SK-N-SH (cell line): ENCODE data around the gene TMEM74B. TPM values are rescaled to one million over a fixed set of nuclear protein-coding genes. Genes with fewer than 3 reads are reported as not detected.

Experiments used
- CTCF ChIA-PET: fragments of 300-600, 350-600 bp; formaldehyde crosslinking; extraction: SDS; loops from one replicate; lab custom pipeline; 2021; lab: Yijun Ruan, JAX
- POLR2A ChIA-PET: fragments of 350-600 bp; sonication (Branson Sonifier 250); formaldehyde crosslinking; extraction: SDS; loops from one replicate; lab custom pipeline; 2020; ENCODE audit warnings: antibody characterized with exemption, inconsistent platforms; lab: Yijun Ruan, JAX
- DNase-seq: peaks from one replicate; pipeline ENCODE4 v3.0.0; 2012
- H2AFZ ChIP-seq: fragments of 200-600 bp; sonication (generic); 2 replicates; pipeline ENCODE4 v1.8.1; 2016; ENCODE audit warnings: antibody characterized with exemption, mild to moderate bottlenecking, low read depth
- H3F3A ChIP-seq: fragments of 200-600 bp; sonication (generic); replicated peaks from 2 replicates; pipeline ENCODE3; 2016; ENCODE audit warnings: antibody characterized with exemption, mild to moderate bottlenecking; ENCODE audit not compliant: insufficient read depth
- H3K27ac ChIP-seq, 2 experiments: fragments of 200-500 bp in 1 of 2; fragments of 200-600 bp in 1 of 2; sonication (Bioruptor generic) in 1 of 2; sonication (generic), shearing (Covaris generic) in 1 of 2; 2 replicates each; pipeline versions ENCODE4 v1.5.1 to v1.6.1; 2014 to 2016; ENCODE audit warnings: low read depth in 2 of 2, inconsistent platforms in 1 of 2, low read length in 1 of 2, mild to moderate bottlenecking in 1 of 2, mixed read lengths in 1 of 2
- H3K27me3 ChIP-seq: fragments of 200-600 bp; sonication (generic), shearing (Covaris generic); 2 replicates; pipeline ENCODE4 v1.6.1; 2016; ENCODE audit warnings: mixed run types; ENCODE audit not compliant: insufficient read depth
- H3K36me3 ChIP-seq, 2 experiments: fragments of 200-500 bp in 1 of 2; fragments of 200-600 bp in 1 of 2; sonication (Bioruptor generic) in 1 of 2; sonication (generic) in 1 of 2; replicated peaks in 1 of 2; 2 replicates each; pipeline versions ENCODE3 to v1.5.1; 2014 to 2016; ENCODE audit warnings: low read length in 1 of 2, mild to moderate bottlenecking in 1 of 2; ENCODE audit not compliant: insufficient read depth in 2 of 2, control insufficient read depth in 1 of 2
- H3K4me1 ChIP-seq, 2 experiments: fragments of 200-500 bp in 1 of 2; fragments of 200-600 bp in 1 of 2; sonication (Bioruptor generic) in 1 of 2; sonication (generic), shearing (Covaris generic) in 1 of 2; 2 replicates each; pipeline versions ENCODE4 v1.5.1 to v1.6.1; 2014 to 2016; ENCODE audit warnings: low read depth in 1 of 2, low read length in 1 of 2, mixed run types in 1 of 2; ENCODE audit not compliant: insufficient read depth in 2 of 2, control insufficient read depth in 1 of 2
- H3K4me2 ChIP-seq: fragments of 200-600 bp; sonication (generic), shearing (Covaris generic); 2 replicates; pipeline ENCODE4 v1.6.1; 2017; ENCODE audit warnings: mixed run types
- H3K4me3 ChIP-seq, 2 experiments: fragments of 200-500 bp in 1 of 2; fragments of 200-600 bp in 1 of 2; sonication (Bioruptor generic) in 1 of 2; sonication (generic), shearing (Covaris generic) in 1 of 2; 2 replicates each; pipeline versions ENCODE4 v1.5.1 to v1.8.1; 2014 to 2016; ENCODE audit warnings: low read depth in 2 of 2, inconsistent platforms in 1 of 2, low read length in 1 of 2, mild to moderate bottlenecking in 1 of 2, mixed read lengths in 1 of 2, moderate library complexity in 1 of 2
- H3K79me2 ChIP-seq: fragments of 200-600 bp; sonication (generic); 2 replicates; pipeline ENCODE4 v1.8.1; 2017; ENCODE audit warnings: mild to moderate bottlenecking; ENCODE audit not compliant: insufficient read depth
- H3K9ac ChIP-seq: fragments of 200-600 bp; sonication (generic); 2 replicates; pipeline ENCODE4 v1.6.1; 2017; ENCODE audit warnings: mixed run types
- H3K9me2 ChIP-seq: fragments of 200-600 bp; sonication (generic); 2 replicates; pipeline ENCODE4 v1.6.1; 2017; ENCODE audit warnings: mixed run types
- H3K9me3 ChIP-seq: fragments of 200-600 bp; sonication (generic); 2 replicates; pipeline ENCODE4 v1.6.1; 2017; ENCODE audit warnings: mixed run types, mild to moderate bottlenecking, moderate library complexity
- H4K20me1 ChIP-seq: fragments of 200-600 bp; sonication (generic); 2 replicates; pipeline ENCODE4 v1.6.1; 2017; ENCODE audit warnings: mild to moderate bottlenecking, mixed run types; ENCODE audit not compliant: insufficient read depth
- CHD2 ChIP-seq: fragments of 150-350 bp; IDR thresholded peaks from 2 replicates; pipeline ENCODE4 v1.6.1; 2018; ENCODE audit warnings: low read length; ENCODE audit not compliant: partially characterized antibody
- RAD21 ChIP-seq: IDR thresholded peaks from 2 replicates; pipeline ENCODE4 v1.6.1; 2012; ENCODE audit warnings: mild to moderate bottlenecking, low read length
- RXRA ChIP-seq: IDR thresholded peaks from 2 replicates; pipeline ENCODE4 v1.4.0; 2012; ENCODE audit warnings: low read depth, mild to moderate bottlenecking, borderline replicate concordance
- SMC3 ChIP-seq: IDR thresholded peaks from 2 replicates; pipeline ENCODE4 v1.6.1; 2012; ENCODE audit warnings: low read depth, low read length, improper control_type of control experiment
- TAF1 ChIP-seq: IDR thresholded peaks from 2 replicates; pipeline ENCODE4 v1.6.1; 2012; ENCODE audit warnings: low read depth, mild to moderate bottlenecking, low read length, moderate library complexity, borderline replicate concordance
- WGBS: methylation state at CpG from one replicate; pipeline ENCODE4 v1.1.6; 2017; ENCODE audit warnings: low lambda C conversion rate; 5-methylcytosine and 5-hydroxymethylcytosine counted together
- polyA plus RNA-seq, 3 experiments: library from polyadenylated mRNA; depleted of rRNA; stranded (reverse); fragments of >200 nt; gene quantifications; 2 replicates each; pipeline ENCODE4 v1.2.3, GENCODE V29; 2012
- TF ChIP-seq, protein P1 (sequence below): IDR thresholded peaks from 2 replicates; pipeline ENCODE4 v1.4.0; 2012; ENCODE audit warnings: low read depth
- TF ChIP-seq, protein P2 (sequence below): IDR thresholded peaks from 2 replicates; pipeline ENCODE4; 2012
- TF ChIP-seq, protein P3 (sequence below): fragments of 200-600 bp; sonication (generic); IDR thresholded peaks from 2 replicates; pipeline ENCODE4 v1.6.1; 2017; ENCODE audit warnings: antibody characterized with exemption, mild to moderate bottlenecking, moderate library complexity

The TMEM74B gene
- polyA plus RNA-seq, 1 of the 3 experiments (the other 2 are of a cell fraction) = 1.8 TPM

DNA sequence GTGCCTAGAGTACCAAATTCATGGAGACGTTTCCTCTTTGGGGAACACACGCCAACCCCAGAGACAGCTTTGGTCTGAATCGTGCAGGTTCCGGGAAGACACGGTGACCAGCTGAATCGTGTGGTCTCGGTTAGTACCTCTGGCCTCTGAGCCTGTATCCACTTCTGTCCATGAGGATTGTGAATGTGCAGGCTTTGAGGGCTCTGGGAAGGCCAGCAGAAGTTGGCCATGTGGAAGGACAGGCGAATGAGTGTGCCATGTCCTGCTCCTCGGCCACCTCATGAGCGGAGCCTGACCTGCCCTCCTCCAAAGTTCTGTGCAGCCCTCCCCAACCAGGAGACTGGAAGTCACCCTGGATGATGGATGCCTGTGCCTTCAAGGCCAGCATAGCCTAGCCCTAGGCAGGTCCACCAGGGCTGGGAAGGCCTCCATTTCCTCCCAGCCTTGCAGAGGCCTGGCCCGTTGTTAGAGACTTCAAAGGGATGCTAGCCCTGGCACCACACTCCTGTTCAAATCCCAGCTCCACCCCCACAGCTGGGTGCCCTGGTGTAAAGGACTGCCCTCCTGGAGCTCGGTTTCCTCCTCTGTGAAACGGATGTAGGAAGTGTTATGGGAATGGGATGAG, 1.7 kb upstream of the TMEM74B start:
- no peak for DNase-seq
- peaks cover 0 to 3% of the 10 kb centered on the region in 2 experiments; a peak in 1 of 4 replicates for H3K4me1 ChIP-seq
- H3K9ac ChIP-seq = no peak overlapping the region
- CTCF ChIA-PET = interaction anchor here (0.7 to 4.9 kb wide), 14 partner anchors 10 to 368 kb away, joined by 3 to 33 read pairs (median 6); partner anchors contain the start of gene C20orf202
- H4K20me1 ChIP-seq = no peaks in the 10 kb centered on the region
- POLR2A ChIA-PET = interaction anchor here (1.6 kb wide), 1 partner anchor 12 kb away, joined by 3 read pairs; no protein-coding TSS in a partner anchor
- 75% methylated on average over 12 of the region's 13 CpGs for WGBS
- TF ChIP-seq, protein P1, sequence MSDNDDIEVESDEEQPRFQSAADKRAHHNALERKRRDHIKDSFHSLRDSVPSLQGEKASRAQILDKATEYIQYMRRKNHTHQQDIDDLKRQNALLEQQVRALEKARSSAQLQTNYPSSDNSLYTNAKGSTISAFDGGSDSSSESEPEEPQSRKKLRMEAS = no peak
- TF ChIP-seq, protein P2, sequence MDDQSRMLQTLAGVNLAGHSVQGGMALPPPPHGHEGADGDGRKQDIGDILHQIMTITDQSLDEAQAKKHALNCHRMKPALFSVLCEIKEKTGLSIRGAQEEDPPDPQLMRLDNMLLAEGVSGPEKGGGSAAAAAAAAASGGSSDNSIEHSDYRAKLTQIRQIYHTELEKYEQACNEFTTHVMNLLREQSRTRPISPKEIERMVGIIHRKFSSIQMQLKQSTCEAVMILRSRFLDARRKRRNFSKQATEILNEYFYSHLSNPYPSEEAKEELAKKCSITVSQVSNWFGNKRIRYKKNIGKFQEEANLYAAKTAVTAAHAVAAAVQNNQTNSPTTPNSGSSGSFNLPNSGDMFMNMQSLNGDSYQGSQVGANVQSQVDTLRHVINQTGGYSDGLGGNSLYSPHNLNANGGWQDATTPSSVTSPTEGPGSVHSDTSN = no peak
- no peaks in the 10 kb centered on the region for H3K36me3 ChIP-seq
- no peak overlapping the region for H3K4me3 ChIP-seq
- no peaks in the 10 kb centered on the region; the same call in 1 of the 2 replicates for H3K27me3 ChIP-seq
- H3K9me3 ChIP-seq = no peaks in the 10 kb centered on the region
- H3K27ac ChIP-seq = no peak overlapping the region
- no peaks in the 10 kb centered on the region for H3K9me2 ChIP-seq
- no peak overlapping the region for H3K4me2 ChIP-seq
- H3F3A ChIP-seq = no peaks in the 10 kb centered on the region
- H2AFZ ChIP-seq = no peak overlapping the region
- H3K79me2 ChIP-seq = no peaks in the 10 kb centered on the region

DNA sequence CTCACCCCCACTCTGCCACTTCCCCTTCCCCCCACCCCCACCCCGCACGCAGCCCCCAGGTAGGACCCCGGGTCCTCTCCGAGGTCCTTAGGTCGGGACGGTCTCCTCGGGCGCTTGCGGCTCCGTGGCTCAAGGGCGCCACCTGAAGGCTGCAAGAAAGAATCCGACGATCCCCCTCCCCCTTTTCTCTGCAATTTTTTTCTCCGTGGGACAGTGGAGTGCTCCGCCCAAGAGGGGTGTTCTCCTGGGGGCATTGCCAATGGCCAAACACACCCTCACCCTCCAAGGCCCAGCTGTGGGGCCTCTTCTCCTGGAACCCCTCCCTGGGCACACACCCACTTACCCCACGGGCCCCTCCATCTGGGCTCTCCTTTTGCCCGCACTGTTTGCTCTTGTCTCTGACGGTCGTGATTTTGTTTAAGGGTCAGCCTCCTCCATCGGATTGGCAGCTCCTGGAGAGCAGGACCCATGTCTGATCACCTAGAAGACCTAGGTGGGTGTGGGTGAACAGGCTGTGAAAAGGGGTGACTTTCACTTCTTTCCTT, 1.1 kb upstream of the TMEM74B start:
- H3K27me3 ChIP-seq = no peaks in the 10 kb centered on the region; the same call in 1 of the 2 replicates
- CTCF ChIA-PET = interaction anchor here (0.7 to 4.9 kb wide), 15 partner anchors 9 to 281 kb away, joined by 3 to 33 read pairs (median 5); partner anchors contain the start of genes C20orf202 and NSFL1C

More for the DNA sequence above, 1.1 kb upstream of the TMEM74B start:
- Histone ChIP-seq H3K79me2 (no peaks in the 10 kb centered on the region), H3K9me2 (no peaks in the 10 kb centered on the region), H2AFZ (no peak overlapping the region), H3K9ac (no peak overlapping the region)
- 14% methylated on average over 17 of the region's 20 CpGs for WGBS
- DNase-seq = peak; percentile 88
- TF ChIP-seq, protein P3, sequence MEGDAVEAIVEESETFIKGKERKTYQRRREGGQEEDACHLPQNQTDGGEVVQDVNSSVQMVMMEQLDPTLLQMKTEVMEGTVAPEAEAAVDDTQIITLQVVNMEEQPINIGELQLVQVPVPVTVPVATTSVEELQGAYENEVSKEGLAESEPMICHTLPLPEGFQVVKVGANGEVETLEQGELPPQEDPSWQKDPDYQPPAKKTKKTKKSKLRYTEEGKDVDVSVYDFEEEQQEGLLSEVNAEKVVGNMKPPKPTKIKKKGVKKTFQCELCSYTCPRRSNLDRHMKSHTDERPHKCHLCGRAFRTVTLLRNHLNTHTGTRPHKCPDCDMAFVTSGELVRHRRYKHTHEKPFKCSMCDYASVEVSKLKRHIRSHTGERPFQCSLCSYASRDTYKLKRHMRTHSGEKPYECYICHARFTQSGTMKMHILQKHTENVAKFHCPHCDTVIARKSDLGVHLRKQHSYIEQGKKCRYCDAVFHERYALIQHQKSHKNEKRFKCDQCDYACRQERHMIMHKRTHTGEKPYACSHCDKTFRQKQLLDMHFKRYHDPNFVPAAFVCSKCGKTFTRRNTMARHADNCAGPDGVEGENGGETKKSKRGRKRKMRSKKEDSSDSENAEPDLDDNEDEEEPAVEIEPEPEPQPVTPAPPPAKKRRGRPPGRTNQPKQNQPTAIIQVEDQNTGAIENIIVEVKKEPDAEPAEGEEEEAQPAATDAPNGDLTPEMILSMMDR = peak; percentile 66
- TF ChIP-seq CHD2 (peak; percentile 60), RXRA (no peak), RAD21 (peak; percentile 64), TAF1 (no peak), SMC3 (0 out of 2 replicates have a peak, but pooled peaks have one; percentile 12)
- TF ChIP-seq, all 33 proteins: peak for 4
- Histone ChIP-seq H3F3A (no peaks in the 10 kb centered on the region), H4K20me1 (no peaks in the 10 kb centered on the region), H3K4me1 (peaks cover 0 to 3% of the 10 kb centered on the region in 2 experiments; a peak in 1 of 4 replicates), H3K9me3 (no peaks in the 10 kb centered on the region), H3K36me3 (no peaks in the 10 kb centered on the region), H3K4me2 (peak overlapping the region; percentile 74; the same call in 1 of the 2 replicates), H3K27ac (no peak overlapping the region), H3K4me3 (peak overlapping the region in 1 of 2 experiments; percentile 50; a peak in 1 of 4 replicates)
- POLR2A ChIA-PET = interaction anchor here (1.6 kb wide), 1 partner anchor 12 kb away, joined by 3 read pairs; no protein-coding TSS in a partner anchor
